Endothelial cell of umbilical vein (primary cell): Measurements from ENCODE around the gene R3HDML.

Experiments
- EZH2 ChIP-seq: IDR thresholded peaks from 2 replicates; pipeline ENCODE4 v1.6.1; 2012; ENCODE audit warnings: borderline replicate concordance, low read depth, mild to moderate bottlenecking, moderate library complexity, low read length, inconsistent platforms; ENCODE audit not compliant: severe bottlenecking
- POLR2A ChIP-seq: IDR thresholded peaks from 2 replicates; pipeline ENCODE4 v1.6.1; 2012; ENCODE audit warnings: low read depth, mild to moderate bottlenecking, control low read depth, low read length
- POLR2AphosphoS5 ChIP-seq: IDR thresholded peaks from 2 replicates; pipeline ENCODE4 v1.6.1; 2012; ENCODE audit warnings: low read depth, mild to moderate bottlenecking, control low read depth, low read length, moderate library complexity; ENCODE audit not compliant: insufficient read depth
- TF ChIP-seq, protein P1 (sequence below), 2 donors: IDR thresholded peaks; 1 replicate in 1 of 2; 2 replicates in 1 of 2; pipeline ENCODE4 v1.5.1; 2011; ENCODE audit warnings: low read length in 2 of 2, mild to moderate bottlenecking in 2 of 2, moderate library complexity in 2 of 2, control low read depth in 1 of 2, inconsistent platforms in 1 of 2, low read depth in 1 of 2; ENCODE audit not compliant: insufficient read depth in 1 of 2; ENCODE audit errors: extremely low read depth in 1 of 2
- TF ChIP-seq, protein P2 (sequence below): IDR thresholded peaks from 2 replicates; pipeline ENCODE4 v1.6.1; 2011; ENCODE audit not compliant: insufficient read depth, insufficient read length

DNA sequence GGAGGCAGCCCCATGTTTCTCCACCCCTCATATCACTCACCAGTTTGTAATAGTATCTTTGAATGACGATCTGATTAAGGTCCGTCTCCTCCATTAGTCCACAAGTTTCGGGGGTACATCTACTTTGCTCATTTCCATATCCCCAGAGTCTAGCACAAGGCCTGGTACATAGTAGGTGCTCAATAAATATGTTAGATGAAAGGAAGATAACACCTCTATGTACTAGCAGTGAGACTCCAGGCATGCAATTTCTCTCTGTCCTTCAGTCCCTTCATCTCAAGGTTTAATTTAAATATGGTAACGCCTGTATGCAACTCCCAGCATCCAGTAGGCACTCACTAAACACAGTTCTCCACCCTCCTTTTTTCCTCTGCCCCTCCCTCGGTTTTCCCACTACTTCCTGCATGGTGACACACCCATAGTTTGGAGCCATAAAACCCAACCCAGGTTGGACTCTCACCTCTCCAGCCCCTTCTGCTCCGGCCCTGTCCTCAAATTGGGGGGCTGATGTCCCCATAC, 18.2 kb downstream of the R3HDML start:
- no peak for TF ChIP-seq EZH2
- TF ChIP-seq, protein P1, sequence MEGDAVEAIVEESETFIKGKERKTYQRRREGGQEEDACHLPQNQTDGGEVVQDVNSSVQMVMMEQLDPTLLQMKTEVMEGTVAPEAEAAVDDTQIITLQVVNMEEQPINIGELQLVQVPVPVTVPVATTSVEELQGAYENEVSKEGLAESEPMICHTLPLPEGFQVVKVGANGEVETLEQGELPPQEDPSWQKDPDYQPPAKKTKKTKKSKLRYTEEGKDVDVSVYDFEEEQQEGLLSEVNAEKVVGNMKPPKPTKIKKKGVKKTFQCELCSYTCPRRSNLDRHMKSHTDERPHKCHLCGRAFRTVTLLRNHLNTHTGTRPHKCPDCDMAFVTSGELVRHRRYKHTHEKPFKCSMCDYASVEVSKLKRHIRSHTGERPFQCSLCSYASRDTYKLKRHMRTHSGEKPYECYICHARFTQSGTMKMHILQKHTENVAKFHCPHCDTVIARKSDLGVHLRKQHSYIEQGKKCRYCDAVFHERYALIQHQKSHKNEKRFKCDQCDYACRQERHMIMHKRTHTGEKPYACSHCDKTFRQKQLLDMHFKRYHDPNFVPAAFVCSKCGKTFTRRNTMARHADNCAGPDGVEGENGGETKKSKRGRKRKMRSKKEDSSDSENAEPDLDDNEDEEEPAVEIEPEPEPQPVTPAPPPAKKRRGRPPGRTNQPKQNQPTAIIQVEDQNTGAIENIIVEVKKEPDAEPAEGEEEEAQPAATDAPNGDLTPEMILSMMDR (IDR thresholded peaks at IDR 0.05; ENCODE audit: extremely low read depth in 1 of 2, insufficient read depth in 1 of 2, low read depth in 1 of 2, low read length in 2 of 2) = no peak
- TF ChIP-seq, protein P2, sequence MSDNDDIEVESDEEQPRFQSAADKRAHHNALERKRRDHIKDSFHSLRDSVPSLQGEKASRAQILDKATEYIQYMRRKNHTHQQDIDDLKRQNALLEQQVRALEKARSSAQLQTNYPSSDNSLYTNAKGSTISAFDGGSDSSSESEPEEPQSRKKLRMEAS = no peak
- no peak for TF ChIP-seq POLR2A
- TF ChIP-seq POLR2AphosphoS5 = no peak
